HG03571 (cell line): ENCODE results near the gene EIF3D.

Source experiments
- ATAC-seq: cut with Tn5 transposase; IDR thresholded peaks from one replicate; pipeline ENCODE4 v1.9.1; 2021; ENCODE audit not compliant: unreplicated experiment

EIF3D gene

GRCh38 chr22:36467946-36468345 is 61.0 kb downstream of the EIF3D start:
- ATAC-seq, result no peak

- ATAC-seq, result no peak
These were observed 61.7 kb downstream of the EIF3D start for GRCh38 chr22:36467042-36467810.

DNA sequence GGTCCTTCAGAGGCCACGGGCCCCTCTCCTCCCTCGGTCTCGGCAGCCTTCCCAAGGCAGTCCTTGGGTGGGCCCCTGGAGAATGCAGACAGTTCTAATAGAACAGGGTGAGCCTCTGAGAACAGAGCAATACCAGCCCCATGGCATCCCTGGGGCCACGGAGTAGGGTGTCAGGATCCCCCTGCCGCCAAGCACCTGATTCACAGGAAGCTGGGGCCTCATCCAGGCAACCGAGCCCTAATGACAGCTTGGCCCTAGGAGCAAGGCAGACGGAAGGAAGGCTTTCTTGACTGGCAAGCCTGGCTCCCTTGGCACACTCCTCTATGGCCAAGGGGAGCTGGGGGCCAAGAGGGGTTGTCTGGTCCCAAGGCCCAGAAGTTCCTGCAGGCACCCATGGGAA is 62.7 kb downstream of the EIF3D start:
- ATAC-seq, result no peak

- no peak for ATAC-seq
These were observed 63.5 kb downstream of the EIF3D start for GRCh38 chr22:36465232-36466021.

GRCh38 chr22:36464715-36465231 is 64.2 kb downstream of the EIF3D start:
- ATAC-seq, result no peak

DNA sequence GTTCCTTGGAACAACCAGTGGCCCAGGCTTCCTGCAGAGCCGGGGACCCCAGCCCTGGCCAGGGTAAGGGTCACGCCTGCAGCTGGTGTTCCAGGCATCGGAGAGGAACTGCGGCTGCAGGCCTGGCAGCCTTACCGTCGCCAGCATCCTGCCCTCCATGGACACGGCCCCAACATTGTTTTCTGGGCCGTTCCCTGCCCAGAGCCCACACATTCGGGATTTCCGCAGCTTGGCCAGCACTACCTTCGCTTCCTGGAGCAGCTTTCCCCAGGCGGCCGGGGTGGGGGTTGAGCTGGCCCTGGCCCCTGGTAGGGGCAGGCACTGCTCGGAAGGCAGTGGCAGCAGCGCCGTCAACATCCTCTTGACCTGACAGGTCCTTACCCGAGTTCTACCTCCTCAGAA is 65.2 kb downstream of the EIF3D start:
- ATAC-seq, result no peak

DNA sequence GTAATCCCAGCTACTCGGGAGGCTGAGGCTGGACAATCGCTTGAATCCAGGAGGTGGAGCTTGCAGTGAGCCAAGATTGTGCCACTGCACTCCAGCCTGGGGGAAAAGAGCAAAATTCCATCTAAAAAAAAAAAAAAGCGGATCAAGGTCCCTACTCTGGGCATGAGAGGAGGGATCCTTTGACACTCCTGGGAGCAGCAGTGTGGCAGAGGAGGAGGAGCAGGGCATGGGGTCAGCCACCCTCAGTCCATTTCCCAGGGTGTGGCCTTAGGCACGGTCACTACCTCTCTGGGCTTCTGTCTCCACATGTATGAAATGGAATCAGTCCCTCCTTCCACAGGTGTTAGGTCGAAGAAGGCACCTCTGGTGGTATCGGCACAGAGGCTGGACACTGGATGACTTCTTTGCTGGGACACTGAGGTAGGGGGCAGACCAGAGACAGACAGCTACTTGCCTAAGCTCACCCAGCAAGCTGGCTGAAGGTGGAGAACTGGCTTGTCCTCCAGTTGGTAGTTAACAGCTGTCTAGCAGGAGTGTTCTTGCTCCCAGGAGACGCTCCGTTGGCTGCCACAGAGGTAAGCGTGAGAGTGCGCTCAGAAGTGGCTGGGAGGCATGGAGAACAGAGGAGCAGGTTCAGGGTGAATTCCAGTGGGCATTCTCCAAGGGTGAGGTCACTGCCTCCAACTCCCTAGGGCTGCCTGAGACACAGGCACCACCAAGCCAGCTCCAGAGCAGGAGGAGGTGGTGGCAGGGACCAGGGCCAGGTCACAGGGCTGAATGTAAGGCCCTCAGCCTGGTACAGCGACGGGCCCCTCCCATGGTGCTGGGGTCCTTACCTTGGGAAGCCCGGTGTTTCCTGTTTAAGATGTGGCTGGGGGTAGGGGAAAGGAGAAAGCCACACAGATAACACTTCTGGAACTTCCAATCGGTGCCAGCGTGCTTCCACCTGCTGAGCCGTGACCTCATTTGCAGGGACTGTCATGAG is 67.0 kb downstream of the EIF3D start:
- no peak for ATAC-seq
